ENCODE results near the gene MEP1A. TPM values are rescaled to one million over a fixed set of nuclear protein-coding genes. Genes with fewer than 3 reads are reported as not detected.

The MEP1A gene
- total RNA-seq, 2 donors from 2014 or later = not detected

DNA sequence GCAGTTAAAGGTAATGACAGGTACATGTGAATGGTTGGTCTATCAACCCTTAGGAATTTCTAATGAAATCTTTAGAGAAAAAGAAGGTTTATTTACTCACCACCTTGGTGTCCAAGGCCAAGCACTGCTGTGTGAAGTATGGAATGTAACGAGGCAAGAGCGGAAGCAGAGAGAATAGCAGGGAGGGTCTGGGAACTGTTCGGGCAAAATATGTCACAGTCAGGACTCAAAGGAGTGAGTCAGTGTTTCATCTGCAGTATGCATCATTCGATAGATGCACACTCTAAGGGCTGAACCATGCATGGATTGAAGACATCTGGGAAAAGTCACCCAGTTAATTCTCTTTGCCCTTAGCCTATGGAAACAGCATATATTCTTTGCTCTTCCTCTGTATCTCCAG lies 95.4 kb downstream of the MEP1A start:
- Histone ChIP-seq H3K27me3 (replicated peaks; ENCODE audit: insufficient read depth) (no peaks in the 10 kb centered on the region), H3K9me3 (no peaks in the 10 kb centered on the region), H3K36me3 (no peaks in the 10 kb centered on the region), H3K4me1 (ENCODE audit: control insufficient read depth in 1 of 2, low read depth in 2 of 2) (no peaks in the 10 kb centered on the region), H3K27ac (no peak overlapping the region), H3K4me3 (no peak overlapping the region)
- no peak for DNase-seq (ENCODE audit: low spot score)
- TF ChIP-seq, protein P1, sequence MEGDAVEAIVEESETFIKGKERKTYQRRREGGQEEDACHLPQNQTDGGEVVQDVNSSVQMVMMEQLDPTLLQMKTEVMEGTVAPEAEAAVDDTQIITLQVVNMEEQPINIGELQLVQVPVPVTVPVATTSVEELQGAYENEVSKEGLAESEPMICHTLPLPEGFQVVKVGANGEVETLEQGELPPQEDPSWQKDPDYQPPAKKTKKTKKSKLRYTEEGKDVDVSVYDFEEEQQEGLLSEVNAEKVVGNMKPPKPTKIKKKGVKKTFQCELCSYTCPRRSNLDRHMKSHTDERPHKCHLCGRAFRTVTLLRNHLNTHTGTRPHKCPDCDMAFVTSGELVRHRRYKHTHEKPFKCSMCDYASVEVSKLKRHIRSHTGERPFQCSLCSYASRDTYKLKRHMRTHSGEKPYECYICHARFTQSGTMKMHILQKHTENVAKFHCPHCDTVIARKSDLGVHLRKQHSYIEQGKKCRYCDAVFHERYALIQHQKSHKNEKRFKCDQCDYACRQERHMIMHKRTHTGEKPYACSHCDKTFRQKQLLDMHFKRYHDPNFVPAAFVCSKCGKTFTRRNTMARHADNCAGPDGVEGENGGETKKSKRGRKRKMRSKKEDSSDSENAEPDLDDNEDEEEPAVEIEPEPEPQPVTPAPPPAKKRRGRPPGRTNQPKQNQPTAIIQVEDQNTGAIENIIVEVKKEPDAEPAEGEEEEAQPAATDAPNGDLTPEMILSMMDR (IDR thresholded peaks at IDR 0.05) = no peak
- no peak for ATAC-seq (ENCODE audit: insufficient number of reproducible peaks, low FRiP score, low read depth)

Other genes starting within 250 kb of the MEP1A start
- gene CYP39A1, start 140.6 kb upstream of the MEP1A start, total RNA-seq = 1 to 10 TPM in 1 of 2 donors, under 1 TPM in 1; 0.68 to 1.1 TPM
- 10 to 100 TPM; 44.4 to 52.8 TPM for gene SLC25A27, start 140.4 kb upstream of the MEP1A start, total RNA-seq
- 1 to 10 TPM; 1.8 TPM for gene TDRD6, start 105.5 kb upstream of the MEP1A start, total RNA-seq
- under 1 TPM; 0.27 to 0.56 TPM for gene PLA2G7, start 58.0 kb upstream of the MEP1A start, total RNA-seq
- not detected for gene ANKRD66, start 46.5 kb upstream of the MEP1A start, total RNA-seq
- 10 to 100 TPM; 13.5 to 18.1 TPM for gene ADGRF5, start 128.5 kb downstream of the MEP1A start, total RNA-seq
- not detected for gene ADGRF1, start 248.9 kb downstream of the MEP1A start, total RNA-seq

Measured in thoracic aorta (tissue), 2 donors.